Chondrocyte (in vitro differentiated cells): ENCODE data around the gene TEX26. TPM values are rescaled to one million over a fixed set of nuclear protein-coding genes. Genes with fewer than 3 reads are reported as not detected.
A peak's percentile ranks its signal among the peaks of the same experiment; 100 is the strongest.

Experiments used
- DNase-seq: peaks from one replicate; pipeline ENCODE4 v3.0.0; 2021; ENCODE audit warnings: mixed read lengths, low spot score
- H3K27ac Mint-ChIP-seq: one replicate; pipeline ENCODE4 v1.8.0; 2021; ENCODE audit warnings: mild to moderate bottlenecking, moderate library complexity, mixed read lengths; ENCODE audit not compliant: unreplicated experiment
- H3K27me3 Mint-ChIP-seq: 2 replicates; pipeline ENCODE4 v1.8.0; 2021; ENCODE audit warnings: low read depth, mixed read lengths
- H3K36me3 Mint-ChIP-seq: 2 replicates; pipeline ENCODE4 v1.8.0; 2021; ENCODE audit warnings: low read depth, mixed read lengths
- H3K4me1 Mint-ChIP-seq: 2 replicates; pipeline ENCODE4 v1.8.0; 2021; ENCODE audit warnings: low read depth, mild to moderate bottlenecking, mixed read lengths
- H3K4me3 Mint-ChIP-seq: one replicate; pipeline ENCODE4 v1.8.0; 2021; ENCODE audit warnings: mild to moderate bottlenecking, moderate library complexity, mixed read lengths; ENCODE audit not compliant: unreplicated experiment
- H3K9me3 Mint-ChIP-seq: 2 replicates; pipeline ENCODE4 v1.8.0; 2021; ENCODE audit warnings: low read depth, mixed read lengths
- long read RNA-seq: library from polyadenylated mRNA; stranded (forward); transcript quantifications from one replicate; pipeline ENCODE4 v2.0.0, GENCODE V29; 2021
- total RNA-seq: library from RNA; stranded (reverse); gene quantifications from 3 replicates; pipeline ENCODE4 v1.2.1, GENCODE V29; 2021
- TF ChIP-seq, protein P1 (sequence below): fragments of 200-600 bp; sonication (generic); IDR thresholded peaks from 2 replicates; pipeline ENCODE4 v1.5.0; 2021; ENCODE audit warnings: antibody characterized with exemption, mild to moderate bottlenecking, moderate library complexity

Gene TEX26
- total RNA-seq = not detected in 3 replicates
- long read RNA-seq = 0 reads

DNA sequence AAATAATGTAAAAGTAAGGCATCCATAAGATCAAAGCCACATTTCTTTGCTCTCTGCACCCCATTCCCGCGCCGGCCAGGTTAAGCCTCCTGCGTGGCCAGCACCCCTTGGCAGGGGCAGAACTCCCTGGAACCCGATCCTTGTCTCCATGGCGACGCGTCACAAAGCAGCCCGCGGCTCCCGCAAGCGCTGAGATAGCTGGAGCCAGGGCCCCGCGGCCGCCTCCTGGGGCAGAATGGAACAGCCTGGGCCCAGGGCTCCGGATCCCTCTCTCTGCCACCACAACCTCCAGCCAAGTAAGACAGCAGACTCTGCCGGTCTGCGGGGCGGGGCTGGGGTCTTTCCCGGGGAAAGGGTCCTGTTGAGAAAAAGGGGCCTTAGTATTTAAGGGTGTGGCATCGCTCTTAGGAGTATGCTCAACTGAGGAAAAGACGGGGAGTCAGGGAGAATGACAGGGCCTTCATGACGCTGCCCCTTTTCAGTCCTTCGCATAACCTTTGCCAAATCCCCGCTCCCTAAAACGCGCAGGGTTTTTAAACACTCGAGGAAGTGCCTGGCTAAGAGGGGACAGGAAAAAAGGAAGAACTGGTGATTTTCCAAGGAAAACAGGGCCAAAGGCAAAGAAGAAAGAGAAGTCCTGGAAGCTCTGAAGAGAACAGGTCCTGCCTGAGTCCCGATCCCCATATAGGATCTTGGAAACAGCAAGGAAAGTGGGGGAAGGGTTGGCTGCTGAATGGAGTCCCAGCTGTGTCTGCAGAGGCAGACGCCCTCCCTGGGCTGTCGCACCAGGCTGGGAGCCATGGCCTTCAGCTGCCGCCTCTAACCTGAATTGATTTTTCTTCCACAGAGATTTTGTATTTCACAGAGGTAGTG lies at the start of gene TEX26:
Gene TEX26 (plus strand): TSS at position 176 of the 873 bp plus-strand sequence. CDS start 60 bp downstream, at position 236.
- Mint-ChIP-seq H3K9me3 (no peaks in the 10 kb centered on the region), H3K27me3 (peaks cover 5% of the 10 kb centered on the region), H3K4me1 (peaks cover 4% of the 10 kb centered on the region), H3K4me3 (no peak within 1 kb of the TSS), H3K36me3 (no peaks in the 10 kb centered on the region), H3K27ac (no peak within 1 kb of the TSS)
- TF ChIP-seq, protein P1, sequence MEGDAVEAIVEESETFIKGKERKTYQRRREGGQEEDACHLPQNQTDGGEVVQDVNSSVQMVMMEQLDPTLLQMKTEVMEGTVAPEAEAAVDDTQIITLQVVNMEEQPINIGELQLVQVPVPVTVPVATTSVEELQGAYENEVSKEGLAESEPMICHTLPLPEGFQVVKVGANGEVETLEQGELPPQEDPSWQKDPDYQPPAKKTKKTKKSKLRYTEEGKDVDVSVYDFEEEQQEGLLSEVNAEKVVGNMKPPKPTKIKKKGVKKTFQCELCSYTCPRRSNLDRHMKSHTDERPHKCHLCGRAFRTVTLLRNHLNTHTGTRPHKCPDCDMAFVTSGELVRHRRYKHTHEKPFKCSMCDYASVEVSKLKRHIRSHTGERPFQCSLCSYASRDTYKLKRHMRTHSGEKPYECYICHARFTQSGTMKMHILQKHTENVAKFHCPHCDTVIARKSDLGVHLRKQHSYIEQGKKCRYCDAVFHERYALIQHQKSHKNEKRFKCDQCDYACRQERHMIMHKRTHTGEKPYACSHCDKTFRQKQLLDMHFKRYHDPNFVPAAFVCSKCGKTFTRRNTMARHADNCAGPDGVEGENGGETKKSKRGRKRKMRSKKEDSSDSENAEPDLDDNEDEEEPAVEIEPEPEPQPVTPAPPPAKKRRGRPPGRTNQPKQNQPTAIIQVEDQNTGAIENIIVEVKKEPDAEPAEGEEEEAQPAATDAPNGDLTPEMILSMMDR = peak; percentile 22
- no peak for DNase-seq

DNA sequence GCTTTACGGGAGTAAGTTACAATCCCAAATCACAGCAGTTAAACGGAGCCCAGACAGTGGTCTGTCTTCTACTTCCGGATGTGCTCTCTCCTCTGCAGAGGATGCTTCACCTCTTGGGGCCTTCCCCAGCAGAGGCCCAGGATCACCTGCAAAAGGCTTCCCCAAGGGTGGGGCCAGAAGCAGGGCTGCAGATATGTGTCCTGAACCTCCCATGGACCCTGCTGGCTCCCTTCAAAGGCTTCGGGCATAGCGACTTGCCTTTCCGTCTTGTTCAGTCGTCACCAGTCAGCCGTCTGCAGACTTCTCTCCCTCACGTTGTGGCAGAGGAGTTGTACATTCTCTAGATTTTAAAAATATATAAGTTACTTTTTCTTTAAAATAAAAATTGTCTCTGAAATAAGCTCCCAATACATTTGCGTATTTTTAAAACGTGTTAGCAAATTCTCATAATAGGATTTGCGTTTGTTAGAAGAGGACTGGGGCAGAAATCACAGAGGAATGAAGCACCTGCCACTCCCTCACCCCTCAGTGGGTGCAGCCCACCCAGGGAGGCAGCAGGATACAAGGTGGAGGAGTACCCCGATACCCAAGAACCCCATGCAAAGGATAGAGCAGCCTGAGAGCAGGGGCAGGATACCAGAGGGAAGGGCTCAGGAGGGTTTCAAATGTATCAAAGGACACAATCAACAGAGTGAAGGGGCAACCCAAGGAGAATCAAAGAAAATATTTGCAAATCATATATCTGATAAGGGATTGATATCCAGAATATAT lies 49.3 kb upstream of the TEX26 start:
- Mint-ChIP-seq H3K4me3 (no peak overlapping the region), H3K27me3 (no peaks in the 10 kb centered on the region), H3K4me1 (peaks cover 38% of the 10 kb centered on the region), H3K9me3 (peaks cover 3% of the 10 kb centered on the region), H3K27ac (no peak overlapping the region), H3K36me3 (no peaks in the 10 kb centered on the region)
- TF ChIP-seq, protein P1 = no peak
- DNase-seq = no peak

DNA sequence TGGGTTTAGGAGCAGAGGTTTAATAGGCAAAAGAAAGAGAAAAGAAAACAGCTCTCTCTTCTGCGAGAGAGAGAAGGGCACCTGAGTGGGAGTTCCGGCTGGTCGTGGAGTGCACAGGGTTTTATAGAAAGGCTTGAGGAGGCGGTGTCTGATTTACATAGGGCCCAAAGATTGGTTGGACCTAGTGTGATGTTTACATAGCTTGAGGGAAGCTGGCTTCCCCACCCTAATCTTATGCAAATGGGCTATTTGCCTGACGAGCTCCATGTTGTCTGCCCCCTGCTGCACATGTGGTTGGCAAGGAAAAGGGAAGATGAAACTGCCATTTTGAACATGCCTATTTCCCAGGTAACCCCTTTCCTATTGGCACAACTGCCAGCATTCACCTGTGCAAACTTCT lies 47.9 kb upstream of the TEX26 start:
- Mint-ChIP-seq H3K27me3 (no peaks in the 10 kb centered on the region), H3K4me3 (no peak overlapping the region), H3K27ac (no peak overlapping the region), H3K4me1 (peaks cover 32% of the 10 kb centered on the region), H3K36me3 (no peaks in the 10 kb centered on the region), H3K9me3 (peaks cover 4% of the 10 kb centered on the region)
- DNase-seq = no peak
- TF ChIP-seq, protein P1 = no peak

DNA sequence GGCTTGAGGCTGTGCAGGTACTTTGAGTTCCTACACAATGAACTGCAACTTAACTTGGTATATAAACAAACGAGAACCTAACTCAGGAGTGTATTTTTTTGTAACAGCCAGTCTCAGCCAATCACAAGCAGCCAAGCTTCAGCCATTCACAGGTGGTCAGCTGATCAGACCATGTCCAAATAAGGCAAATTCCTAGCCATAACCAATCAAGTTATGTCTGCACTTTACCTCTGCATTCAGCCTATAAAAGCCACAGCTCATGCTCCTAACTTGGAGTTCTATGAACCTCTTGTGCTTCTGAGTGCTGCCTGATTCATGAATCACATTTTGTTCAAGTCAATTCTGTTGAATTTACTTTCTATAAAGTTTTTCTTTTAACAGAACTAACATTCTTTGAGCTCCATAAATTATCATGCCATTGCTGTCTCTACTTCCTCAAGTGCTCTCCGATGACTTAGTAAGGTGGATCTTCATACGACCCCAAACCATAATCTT lies 43.2 kb upstream of the TEX26 start:
- no peak overlapping the region for H3K4me3 Mint-ChIP-seq
- TF ChIP-seq, protein P1 = no peak
- H3K9me3 Mint-ChIP-seq = peaks cover 10% of the 10 kb centered on the region
- H3K36me3 Mint-ChIP-seq = no peaks in the 10 kb centered on the region
- peaks cover 15% of the 10 kb centered on the region for H3K4me1 Mint-ChIP-seq
- DNase-seq = no peak
- H3K27me3 Mint-ChIP-seq = no peaks in the 10 kb centered on the region
- no peak overlapping the region for H3K27ac Mint-ChIP-seq

DNA sequence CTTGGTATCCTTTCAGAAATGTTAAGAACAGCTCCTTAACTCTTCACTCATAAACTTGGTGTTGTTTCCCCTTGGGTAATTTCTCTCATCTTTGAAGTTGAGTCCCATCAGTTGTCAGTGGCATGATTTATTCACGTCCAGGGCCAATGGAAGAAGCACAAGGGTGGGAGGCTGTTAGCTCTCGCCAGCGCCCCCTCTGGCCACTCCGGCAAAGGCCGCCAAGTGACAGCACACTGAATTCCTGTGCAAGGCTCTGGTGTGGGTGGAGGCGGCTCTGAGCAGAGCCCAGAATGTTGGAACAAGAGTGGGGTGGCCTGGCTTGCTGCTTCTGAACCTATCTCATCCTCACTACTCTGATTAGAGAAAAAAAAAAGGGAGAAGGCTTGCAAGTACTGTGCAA lies 39.5 kb upstream of the TEX26 start:
- H3K9me3 Mint-ChIP-seq = peaks cover 8% of the 10 kb centered on the region

More for the DNA sequence above, 39.5 kb upstream of the TEX26 start:
- Mint-ChIP-seq H3K27ac (peak overlapping the region; percentile 82), H3K27me3 (no peaks in the 10 kb centered on the region), H3K4me1 (peaks cover 40% of the 10 kb centered on the region), H3K36me3 (no peaks in the 10 kb centered on the region), H3K4me3 (no peak overlapping the region)
- TF ChIP-seq, protein P1 = peak; percentile 80
- no peak for DNase-seq
